ENCODE data around the gene STAMBP.
"Not testable (repeated sequence)": the region's sequence is repeated elsewhere in the genome, so short reads cannot be mapped to it uniquely, and the experiment has no call there.

Gene STAMBP

GRCh38 chr2:73828818-73829570 is at the start of gene STAMBP:
STAMBP (plus strand) TSS chr2:73828961; CDS start chr2:73830857, 1,896 bp downstream.
- peak; percentile 83 for DNase-seq (ENCODE audit: low read depth, low spot score)

- peak; percentile 75 for DNase-seq (ENCODE audit: low read depth, low spot score)
Measured at GRCh38 chr2:73779467-73780236, 49.1 kb upstream of the STAMBP start, which contains the start of gene DUSP11. DUSP11 (minus strand) TSS chr2:73780103; CDS start chr2:73779974, 129 bp downstream.

GRCh38 chr2:73780237-73780582 is 48.6 kb upstream of the STAMBP start:
- DNase-seq (ENCODE audit: low read depth, low spot score), result no peak

- not testable (repeated sequence) for DNase-seq (ENCODE audit: low read depth, low spot score)
Measured at GRCh38 chr2:73783402-73783801, 45.4 kb upstream of the STAMBP start.

- DNase-seq (ENCODE audit: low read depth, low spot score), result not testable (repeated sequence)
Measured at GRCh38 chr2:73783883-73784282, 44.9 kb upstream of the STAMBP start, which contains the start of gene C2orf78. C2orf78 (plus strand) TSS chr2:73784183; CDS start chr2:73784310, 127 bp downstream.

- no peak for DNase-seq (ENCODE audit: low read depth, low spot score)
Measured at GRCh38 chr2:73811878-73812277, 16.9 kb upstream of the STAMBP start.

- DNase-seq (ENCODE audit: low read depth, low spot score), result no peak
Measured at GRCh38 chr2:73812635-73813034, 16.1 kb upstream of the STAMBP start.

GRCh38 chr2:73818296-73818695 is 10.5 kb upstream of the STAMBP start:
- DNase-seq (ENCODE audit: low read depth, low spot score), result no peak

- DNase-seq (ENCODE audit: low read depth, low spot score), result no peak
Measured at GRCh38 chr2:73821227-73821626, 7.5 kb upstream of the STAMBP start.

- no peak for DNase-seq (ENCODE audit: low read depth, low spot score)
Measured at GRCh38 chr2:73821669-73822068, 7.1 kb upstream of the STAMBP start.

- no peak for DNase-seq (ENCODE audit: low read depth, low spot score)
Measured at GRCh38 chr2:73822276-73822675, 6.5 kb upstream of the STAMBP start.

GRCh38 chr2:73822991-73823390 is 5.8 kb upstream of the STAMBP start:
- no peak for DNase-seq (ENCODE audit: low read depth, low spot score)

- DNase-seq (ENCODE audit: low read depth, low spot score), result no peak
Measured at GRCh38 chr2:73823416-73823815, 5.3 kb upstream of the STAMBP start.

GRCh38 chr2:73823916-73824523 is 4.7 kb upstream of the STAMBP start:
- DNase-seq (ENCODE audit: low read depth, low spot score), result peak; percentile 47

GRCh38 chr2:73825408-73825807 is 3.4 kb upstream of the STAMBP start:
- DNase-seq (ENCODE audit: low read depth, low spot score), result no peak

GRCh38 chr2:73827018-73827417 is 1.7 kb upstream of the STAMBP start:
- DNase-seq (ENCODE audit: low read depth, low spot score), result no peak

- no peak for DNase-seq (ENCODE audit: low read depth, low spot score)
Measured at GRCh38 chr2:73827660-73828388, 937 bp upstream of the STAMBP start.

GRCh38 chr2:73828389-73828817 is 358 bp upstream of the STAMBP start:
- no peak for DNase-seq (ENCODE audit: low read depth, low spot score)

- no peak for DNase-seq (ENCODE audit: low read depth, low spot score)
Measured at GRCh38 chr2:73830871-73831401, 2.2 kb downstream of the STAMBP start.

- DNase-seq (ENCODE audit: low read depth, low spot score), result no peak
Measured at GRCh38 chr2:73832930-73833329, 4.2 kb downstream of the STAMBP start.

All from brain pericyte (primary cell).